Activated CD4-positive, alpha-beta T cell treated with anti-CD3 and anti-CD28 coated beads, Interleukin-2, amount 50 U/mL, for 16 hours (primary cell): ENCODE measurements around the gene SFRP5.

Experiments
- DNase-seq: peaks from one replicate; pipeline ENCODE4 v3.0.0-alpha.2; 2020

Gene SFRP5

DNA sequence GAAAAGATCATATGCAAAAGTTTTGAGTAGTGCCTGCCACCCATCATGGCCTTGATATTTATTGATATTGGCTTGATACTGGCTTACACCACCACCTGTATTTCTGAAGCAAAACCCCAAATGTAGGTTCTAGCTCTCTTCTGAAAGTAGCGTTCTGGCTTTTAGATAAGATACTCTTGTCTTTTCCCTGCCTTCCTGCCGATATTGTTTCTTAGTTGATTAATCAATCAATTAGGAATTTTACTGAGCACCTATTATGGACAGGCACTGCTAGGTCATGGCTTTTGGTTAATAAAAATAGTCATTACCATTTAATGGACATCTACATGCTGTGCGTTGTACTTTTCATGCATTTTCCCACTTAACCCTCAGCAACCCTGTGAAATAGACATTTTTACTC lies 7.9 kb downstream of the SFRP5 start:
- no peak for DNase-seq

DNA sequence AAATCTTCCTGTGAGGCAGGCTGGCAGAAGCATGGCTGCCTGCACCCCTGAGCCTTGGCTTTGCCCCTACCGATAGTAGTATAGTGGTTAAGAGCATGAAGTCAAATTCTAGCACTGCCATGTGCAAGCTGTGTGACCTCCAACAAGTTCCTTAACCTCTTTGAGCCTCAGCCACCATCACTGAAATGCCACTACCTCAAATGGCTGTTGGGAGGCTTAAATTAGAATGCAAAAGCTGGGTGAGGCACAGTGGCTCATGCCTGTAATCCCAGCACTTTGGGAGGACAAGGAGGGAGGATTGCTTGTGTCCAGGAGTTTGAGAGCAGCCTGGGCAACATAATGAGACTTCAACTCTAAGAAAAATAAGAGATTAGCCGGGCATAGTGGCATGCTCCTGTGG lies 8.4 kb downstream of the SFRP5 start:
- no peak for DNase-seq

DNA sequence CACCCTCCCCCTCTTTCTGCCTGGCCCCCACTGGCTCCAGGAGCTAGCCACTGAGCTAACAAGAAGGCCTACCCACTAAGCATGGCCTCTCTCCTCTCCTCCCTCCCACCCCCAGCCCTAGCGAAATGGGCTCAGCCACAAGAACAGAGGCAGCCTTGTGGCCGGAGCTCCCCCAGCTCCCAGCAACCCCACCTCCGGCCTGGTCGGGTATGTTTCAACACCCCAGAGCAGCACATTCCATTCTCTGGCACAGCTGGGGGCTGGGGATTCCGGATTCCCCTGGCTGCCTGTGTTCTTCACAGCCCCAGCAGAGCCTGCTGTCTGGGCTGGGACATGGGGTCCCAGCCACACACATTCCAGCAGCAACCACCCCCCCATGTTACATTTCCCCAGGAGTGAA lies 9.0 kb downstream of the SFRP5 start:
- no peak for DNase-seq

DNA sequence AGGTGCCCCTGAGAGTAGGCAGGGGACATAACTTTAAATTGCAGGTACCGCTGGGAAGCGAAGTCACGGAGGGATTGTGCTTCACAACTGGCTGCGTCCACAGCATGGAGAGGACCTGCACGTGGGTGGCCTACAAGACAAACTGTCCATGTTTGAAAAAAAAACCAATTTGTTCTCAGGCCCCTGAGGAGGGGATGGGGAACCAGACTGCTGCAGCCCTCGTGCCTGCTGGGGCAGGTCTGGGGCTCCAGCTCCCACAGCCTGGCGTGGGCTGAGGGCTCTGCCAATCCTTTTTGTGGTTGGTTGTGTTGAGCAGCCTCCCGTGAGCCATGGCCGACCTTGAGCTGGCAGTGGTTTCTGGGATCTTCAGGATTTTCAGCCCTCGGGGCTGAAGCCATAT lies 9.7 kb downstream of the SFRP5 start:
- DNase-seq, result no peak

DNA sequence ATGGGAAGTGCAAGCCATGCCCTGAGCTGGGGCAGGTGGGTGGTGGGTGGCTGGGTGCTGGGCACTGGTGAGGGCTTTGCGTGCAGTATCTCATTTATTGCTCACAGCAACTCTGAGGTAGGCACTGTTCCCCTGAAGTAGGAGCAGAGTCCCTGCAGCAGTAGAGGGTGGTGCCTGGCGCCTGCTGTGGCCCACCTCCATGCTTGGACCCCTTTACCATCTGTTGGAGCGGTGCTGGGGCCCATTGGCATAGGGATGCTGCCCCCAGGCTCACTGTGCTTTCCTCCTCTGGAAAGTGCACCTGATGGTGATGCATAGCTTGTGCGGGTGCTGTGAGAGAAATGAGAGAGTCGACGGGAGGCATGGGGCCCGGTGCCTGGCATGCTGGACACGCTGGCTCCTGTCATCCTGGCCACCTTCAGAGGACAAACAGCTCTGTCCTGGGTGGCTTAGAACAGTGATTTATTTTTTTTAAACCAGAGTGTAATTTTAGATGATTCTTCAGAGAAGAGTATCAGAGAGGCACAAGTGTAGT lies 10.4 kb downstream of the SFRP5 start:
- no peak for DNase-seq

DNA sequence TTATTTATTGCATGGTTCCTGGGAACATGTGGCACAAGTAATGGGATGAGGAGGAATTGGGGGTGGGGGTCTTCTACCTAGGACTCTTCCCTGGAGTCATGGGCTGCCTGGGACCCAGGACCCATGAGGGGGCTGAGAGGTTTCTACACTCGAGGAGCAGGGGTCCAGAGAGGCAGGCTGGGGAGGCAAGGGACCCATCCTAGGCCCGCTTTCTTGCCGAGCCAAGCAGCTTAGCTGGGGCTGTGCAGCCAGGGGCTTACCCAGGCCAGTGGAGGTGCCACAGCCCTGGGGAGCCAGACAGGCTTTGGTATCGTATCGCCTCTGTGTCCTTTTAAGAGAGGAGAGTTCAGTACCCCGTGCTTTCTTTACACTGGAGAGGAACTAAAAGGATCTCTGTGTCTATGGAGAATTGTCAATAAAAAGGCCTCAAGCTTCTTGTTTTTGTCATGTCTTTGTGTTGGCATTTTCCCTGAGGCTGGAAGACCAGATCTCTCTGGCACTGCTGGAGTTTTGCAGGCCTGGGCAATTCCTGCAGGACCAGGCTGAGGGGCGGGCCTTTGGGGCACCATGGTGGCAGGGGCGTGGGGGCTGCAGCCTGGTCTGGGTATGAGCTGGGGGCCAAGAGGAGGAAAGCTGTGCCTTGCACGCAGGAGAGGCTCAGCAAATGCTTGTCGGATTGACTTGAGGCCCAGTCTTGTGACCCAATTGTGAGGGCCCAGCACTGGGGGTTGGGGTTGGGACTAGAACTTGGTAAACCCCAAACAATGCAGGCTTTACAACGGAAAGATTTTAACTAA lies 11.1 kb downstream of the SFRP5 start:
- no peak for DNase-seq

DNA sequence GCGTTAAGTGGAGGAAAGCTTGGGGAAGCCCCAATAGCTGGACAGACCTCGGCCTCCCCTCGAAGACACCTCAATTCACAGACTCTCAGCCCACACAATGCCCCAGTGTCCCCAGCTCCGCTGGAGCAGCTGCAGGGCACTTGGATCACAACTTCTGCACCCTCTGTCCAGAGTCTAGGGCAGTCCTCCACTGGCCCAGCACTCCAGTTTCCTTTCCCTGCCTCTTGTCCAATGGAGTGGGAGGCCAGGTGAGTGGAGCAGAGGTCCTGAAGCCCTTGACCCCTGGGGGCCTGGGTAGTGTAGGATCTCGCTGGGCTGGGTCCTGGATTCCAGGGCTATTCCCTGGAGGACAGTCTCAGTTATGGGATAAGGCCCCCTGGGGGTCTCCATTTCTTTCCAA lies 11.9 kb downstream of the SFRP5 start:
- no peak for DNase-seq

DNA sequence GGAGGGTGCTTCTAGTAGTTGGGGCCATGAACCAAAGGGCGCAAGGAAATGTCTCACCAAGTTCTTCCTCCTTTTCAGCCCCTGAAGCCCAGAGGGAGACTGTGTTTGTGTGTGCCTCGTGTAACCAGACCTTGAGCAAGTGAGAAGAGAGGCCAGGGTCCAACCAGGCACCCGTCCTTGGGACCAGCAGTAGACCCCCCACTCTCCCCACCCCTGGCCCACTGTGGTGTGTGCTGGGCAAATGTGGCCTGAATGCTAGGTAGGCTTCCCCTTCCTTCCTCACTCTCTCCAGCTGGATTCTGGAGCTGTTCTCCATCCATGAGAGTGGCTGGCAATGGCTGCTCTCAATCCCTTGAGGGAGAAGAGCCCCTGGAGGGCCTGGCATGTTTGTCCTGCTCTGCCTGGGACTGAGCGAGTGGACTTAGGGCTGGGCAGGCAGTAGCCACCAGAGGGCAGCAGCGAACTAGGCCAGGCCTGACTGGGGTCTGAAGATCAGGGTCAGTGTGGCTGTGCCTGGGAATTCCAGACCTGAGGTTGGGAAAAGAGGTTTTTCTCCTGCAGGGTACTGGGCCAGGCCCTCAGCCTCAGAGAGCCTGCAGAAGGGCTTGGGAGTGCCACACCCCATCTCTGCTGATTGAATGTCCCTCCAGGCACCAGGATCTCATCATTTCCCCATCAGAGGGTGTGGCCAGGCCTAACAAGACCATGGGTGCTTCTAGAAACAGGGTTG lies 12.5 kb downstream of the SFRP5 start:
- DNase-seq, result peak; percentile 48

DNA sequence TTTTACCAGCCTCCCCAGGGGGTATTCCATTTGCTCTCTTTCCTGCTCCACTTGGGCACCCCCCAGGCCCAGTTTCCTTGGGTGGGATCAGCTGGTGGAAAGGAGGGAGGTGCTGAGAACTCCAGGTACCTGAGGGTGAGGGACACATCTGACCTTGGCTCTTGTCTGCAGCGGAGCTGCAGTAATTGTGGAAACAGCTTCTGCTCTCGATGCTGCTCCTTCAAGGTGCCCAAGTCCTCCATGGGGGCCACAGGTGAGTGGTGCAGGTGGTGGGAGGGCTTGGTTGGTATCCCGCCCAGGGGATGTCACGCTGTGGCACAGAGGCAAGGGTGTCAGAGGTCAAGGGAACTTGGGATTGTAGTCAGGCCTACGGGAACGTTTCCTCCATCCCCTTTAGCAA lies 14.3 kb downstream of the SFRP5 start:
- no peak for DNase-seq

DNA sequence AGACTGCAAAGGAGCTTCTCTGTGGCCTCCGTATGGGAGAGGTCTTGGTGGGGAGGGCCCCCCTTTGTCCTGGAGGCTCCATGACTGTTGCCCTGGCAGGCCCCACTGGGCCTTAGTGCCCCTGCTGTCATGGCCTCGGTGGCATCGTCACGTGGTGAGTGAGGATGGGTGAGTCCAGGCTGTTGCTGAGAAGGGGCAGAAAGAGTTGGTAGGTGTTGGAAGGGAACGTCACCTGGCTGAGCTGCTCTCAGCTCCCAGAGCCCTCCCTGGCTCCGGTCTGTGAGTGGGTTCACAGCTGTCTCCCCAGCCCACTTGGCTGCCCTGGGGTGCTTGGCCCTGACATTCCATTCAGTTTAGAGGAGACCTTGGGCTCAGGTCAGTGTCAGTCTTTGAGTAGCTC lies 16.1 kb downstream of the SFRP5 start:
- no peak for DNase-seq

DNA sequence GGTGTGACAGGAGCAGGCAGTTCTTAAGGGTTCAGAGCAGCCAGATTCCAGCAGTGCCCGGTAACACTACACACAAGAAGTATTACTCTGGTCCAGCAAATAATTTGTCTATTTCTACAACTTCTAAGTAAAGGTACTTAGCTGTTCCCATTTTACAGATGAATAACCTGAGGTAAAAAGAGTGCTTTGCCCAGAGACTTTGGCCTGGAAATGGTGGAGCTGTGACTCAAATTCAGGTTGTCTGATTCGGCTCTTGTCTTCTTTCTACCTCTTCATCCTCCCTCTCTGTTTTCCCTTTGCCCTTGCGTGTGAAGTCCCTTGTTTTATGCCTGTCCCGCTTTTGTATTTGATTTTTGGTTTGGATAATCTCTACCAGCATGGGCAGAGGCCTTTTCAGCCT lies 17.1 kb downstream of the SFRP5 start:
- DNase-seq, result no peak

DNA sequence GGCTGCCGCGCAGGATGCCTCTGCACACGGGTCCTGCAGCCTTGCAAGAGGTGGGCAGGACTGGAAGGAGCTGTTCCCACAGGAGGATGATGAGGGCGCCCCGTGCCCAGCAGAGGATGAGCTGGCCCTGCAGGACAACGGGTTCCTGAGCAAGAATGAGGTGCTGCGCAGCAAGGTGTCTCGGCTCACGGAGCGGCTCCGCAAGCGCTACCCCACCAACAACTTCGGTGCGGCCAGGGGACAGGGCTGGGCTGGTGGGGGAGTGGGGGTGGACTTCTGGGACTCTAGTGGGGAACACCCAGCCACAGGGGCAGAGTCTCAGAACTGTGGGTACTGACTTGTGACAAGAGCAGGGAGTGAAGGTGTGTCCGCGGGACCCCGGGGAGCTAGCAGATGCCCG lies 18.8 kb downstream of the SFRP5 start:
- DNase-seq, result no peak

DNA sequence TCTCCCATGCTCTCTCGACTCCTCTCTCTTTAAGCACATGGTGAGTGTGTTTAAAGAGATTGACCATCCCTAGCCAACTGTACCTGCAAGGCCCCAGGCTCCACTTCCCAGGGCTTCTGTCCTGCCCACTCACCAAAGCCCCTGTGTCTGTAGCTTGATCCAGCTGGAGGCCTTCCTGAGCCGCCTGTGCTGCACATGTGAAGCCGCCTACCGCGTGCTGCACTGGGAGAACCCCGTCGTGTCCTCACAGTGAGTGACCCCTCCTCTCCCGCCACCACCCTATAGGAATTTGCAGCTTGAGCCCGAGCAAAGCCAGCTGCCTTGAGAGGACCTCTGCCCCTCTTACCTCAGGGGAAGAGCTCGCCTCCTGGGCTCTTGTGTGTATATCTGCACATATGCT lies 23.7 kb downstream of the SFRP5 start:
- DNase-seq, result no peak

DNA sequence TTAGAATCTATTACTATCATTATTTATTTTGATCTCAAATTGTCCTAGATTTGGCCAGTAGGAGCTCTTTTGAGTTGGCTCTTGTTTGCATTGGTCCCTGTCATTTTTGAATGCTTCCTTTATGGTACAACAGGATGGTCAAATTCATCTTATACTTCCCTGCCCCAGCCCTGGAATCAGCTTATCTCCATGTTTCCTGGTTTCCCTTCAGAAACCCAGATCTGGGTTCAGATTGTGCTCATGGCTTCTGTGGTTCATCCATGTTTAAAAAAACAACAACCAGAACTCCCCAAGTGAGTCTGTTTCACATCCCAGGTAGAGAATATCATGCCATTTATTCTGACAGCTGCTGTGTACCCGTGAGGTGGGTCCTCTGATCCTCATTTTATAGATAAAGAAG lies 24.2 kb downstream of the SFRP5 start:
- DNase-seq, result no peak

DNA sequence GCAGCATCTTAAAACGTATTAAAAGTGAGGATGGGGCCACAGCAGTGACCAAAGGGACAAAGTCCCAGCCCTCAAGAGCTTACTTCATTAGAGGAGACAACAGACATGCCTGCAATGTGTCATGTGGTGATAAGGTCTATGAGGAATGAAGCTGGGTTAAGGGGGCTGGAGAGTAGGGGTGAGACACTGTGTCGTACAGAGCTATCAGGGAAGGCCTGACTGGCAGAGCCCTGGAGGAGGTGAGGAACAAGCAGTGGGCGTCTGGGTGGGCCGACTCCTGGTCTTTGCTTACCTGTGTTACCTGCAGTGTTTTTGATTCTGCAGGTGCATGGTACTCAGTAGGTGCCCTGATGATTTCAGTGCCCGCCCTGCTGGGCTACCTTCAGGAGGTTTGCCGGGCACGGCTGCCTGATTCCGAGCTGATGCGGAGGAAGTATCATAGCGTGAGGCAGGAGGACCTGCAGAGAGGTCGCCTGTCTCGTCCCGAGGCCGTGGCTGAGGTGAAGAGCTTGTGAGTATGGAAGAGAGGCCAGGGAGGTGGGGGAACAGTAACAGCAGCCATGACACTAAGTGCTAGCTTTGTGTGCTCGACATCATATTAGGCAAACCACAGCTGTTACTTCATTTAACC lies 27.3 kb downstream of the SFRP5 start:
- no peak for DNase-seq

DNA sequence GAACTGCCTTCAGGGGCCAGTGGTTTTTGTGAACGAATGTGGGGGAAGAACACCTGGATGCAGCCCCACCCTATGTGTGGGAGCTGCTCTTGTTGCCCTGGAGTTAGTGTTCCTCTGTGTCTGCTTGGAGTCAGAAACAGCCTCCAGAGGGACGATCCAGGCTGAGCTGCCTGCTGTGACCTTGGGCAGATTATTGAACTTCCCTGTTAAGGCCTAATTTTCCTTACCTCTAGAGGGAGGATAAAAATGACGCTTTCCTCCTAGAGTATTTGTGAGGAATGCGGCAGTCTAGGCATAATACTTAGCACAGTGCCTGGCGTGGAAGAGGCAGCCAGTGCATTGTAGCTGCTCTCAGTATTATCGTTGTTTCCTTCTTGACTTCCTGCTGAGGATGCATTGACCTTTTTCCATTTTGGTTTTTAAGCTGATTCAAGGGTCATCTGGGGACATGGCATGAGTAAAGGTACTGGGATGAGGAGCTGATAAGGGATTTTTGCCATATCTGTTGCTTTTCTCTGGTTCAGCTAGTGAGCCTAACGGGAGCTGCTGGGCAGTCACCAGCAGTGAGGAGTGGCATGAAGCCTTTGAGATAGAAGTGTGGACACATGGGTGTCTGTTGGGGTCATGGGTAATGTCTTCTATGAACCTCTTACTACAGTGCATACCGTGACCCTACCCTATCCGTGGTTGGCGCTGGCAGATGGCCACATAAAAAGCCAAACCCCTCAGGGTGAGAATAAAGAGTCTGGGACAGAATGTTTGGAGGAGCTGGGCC lies 28.4 kb downstream of the SFRP5 start:
- no peak for DNase-seq

DNA sequence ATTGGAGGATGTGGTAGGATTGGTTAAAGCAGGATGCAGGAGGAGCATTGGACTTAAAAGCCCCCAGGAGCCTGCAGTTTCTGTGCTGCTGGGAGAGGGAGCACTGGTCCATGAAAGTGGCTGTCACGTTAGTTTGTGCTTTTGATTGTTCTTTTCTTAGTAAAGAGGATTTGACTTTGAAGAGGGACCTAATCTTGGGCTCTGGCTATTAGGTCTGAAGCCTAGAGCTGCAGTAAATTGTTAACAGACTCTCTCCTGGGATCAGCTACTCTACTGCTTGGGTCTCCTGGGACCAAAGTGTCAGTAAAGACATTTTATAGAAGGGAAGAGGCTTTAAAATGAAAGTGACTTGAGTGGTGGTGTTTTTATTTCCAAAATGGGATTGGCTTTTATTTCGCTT lies 31.2 kb downstream of the SFRP5 start:
- no peak for DNase-seq

DNA sequence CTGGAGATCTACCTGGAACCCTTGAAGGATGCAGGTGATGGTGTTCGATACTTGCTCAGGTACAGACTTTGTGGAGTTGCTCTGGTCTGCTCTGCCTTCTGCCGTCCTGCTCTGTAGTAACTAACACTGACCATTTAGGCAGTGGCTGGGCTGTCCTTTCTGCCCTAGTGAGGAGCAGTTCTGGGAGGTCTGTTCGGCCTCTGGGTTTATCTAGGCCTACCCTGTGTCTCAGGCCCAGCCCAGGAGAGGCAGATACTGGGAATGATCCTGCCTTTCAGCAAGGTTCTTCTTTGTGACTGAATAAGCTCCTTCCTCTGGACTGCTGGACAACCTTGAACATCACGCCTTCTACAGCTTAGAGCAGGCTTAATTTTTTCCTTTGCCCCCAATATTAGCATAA lies 33.2 kb downstream of the SFRP5 start:
- no peak for DNase-seq

DNA sequence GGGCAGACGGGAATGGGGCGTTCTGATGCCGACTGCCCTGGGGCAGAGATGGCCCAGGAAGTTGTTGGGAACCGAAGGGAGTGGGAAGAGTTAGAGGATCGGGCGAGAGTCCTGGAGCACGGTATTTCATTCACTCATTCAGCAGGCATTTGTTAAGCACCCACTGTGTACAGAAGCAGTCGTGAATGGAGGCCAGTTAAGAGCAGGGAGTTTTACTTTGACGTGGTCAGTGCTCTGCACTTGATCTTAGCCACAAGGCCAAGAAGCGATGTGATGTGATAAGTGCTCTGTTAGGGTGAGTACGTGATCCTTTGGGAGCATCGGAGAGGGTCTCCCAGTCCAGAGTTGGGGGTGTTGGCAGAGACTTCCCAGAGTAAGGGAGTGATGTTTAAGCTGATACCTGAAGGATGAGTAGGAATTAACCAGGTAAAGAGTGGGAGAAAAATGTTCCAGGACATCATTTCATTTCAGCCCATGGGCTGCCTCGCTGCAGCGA lies 34.0 kb downstream of the SFRP5 start:
- peak; percentile 24 for DNase-seq

DNA sequence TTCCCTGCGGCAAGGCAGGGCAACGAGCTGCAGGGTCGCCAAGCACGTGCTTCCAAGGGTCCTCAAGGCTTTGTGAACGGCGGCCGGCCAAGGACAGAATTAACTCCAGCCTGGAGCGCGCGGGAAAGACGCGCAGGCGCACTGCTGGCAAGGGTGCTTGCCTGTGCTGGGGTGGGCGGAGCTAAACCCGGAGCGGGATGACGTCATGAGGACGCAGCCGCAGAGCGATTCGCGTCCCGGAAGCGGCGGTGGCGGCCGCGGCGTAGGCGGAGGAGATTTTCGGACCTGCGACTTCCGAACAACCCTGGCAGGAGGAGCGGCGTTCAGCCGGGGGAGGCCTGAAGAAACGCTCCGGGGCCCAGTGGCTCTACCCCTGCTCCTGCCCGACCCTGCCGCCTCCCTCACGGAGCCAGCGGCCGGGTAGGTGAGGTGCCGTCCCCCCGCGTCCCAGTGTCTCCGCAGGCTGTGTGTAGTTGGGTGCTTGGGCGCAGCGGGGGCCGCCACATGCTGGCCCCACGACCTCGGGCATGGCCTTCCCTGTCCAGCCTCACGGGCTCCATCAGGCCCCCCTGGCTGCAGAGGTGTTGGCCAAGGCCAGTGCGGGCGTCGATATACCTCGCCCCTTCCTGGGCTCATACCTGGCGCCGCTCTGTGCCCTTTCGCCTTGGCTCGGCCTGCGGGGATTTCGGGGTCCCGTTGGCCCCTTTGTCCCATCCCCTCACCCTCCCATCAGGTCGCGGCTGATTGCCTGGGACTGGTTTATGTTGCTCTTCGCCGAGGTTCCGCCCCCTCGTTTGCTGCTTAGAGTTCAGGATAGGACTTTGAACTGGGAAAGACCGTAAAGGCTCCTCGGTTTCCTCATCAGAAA lies 34.7 kb downstream of the SFRP5 start, which contains the start of gene ZFYVE27:
Gene ZFYVE27 (plus strand): TSS at position 227 of the 868 bp plus-strand sequence. CDS start 1,350 bp downstream, outside the sequence.
- peak; percentile 98 for DNase-seq

DNA sequence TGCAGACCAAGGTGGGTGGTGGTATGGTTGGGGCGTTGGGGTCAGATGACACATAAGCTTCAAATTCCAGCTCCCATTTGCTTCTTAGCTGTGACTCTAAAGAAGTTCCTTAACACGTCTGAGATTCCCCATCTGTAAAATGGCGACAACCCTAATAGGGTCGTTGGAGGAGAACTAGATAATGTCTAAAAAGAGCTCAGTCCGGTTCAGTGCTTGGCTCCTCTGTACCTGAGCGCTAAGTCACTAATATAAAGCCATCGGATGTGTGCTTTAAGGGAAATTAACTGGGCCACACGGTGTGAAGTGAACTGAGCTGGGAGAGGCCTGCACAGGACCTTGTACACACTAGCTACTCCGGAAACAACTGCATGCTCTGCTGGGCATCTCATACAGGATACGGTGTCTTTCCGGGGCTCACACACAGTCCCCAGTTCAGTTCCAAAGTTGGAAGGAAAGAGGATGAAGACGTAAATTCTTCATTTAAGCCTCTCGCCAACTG lies 35.3 kb downstream of the SFRP5 start:
- no peak for DNase-seq

DNA sequence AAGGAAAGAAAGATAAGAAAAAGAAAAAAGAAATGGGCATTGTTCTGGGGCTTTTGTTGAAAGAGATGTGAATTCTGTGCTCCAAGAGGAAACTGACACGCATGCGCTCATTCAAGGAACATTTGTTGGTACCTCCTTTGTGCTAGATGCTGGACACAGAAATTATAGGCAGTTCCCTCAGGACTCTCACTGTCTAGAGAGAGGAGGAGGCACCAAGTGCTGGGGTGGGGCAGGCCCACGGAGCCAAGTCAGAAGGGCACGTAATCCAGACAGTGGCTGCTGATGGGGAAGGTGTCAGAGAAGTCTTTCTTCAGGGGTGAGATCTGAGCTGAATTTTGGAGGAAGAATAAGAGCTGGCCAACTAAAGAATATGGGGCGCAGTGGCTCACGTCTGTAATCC lies 37.8 kb downstream of the SFRP5 start:
- no peak for DNase-seq
